Spleen (tissue), 7 donors: Measurements from ENCODE around the gene CDH15.

Experiments
- POLR2AphosphoS5 ChIP-seq, 3 donors: sonication (generic); formaldehyde crosslinking; IDR thresholded peaks; one replicate each; pipeline ENCODE4 v1.5.1; 2017; ENCODE audit warnings: antibody characterized with exemption in 3 of 3
- TF ChIP-seq, protein P1 (sequence below), 11 experiments: fragments of 200-600 bp in 7 of 11; fragments of 450-650 bp in 4 of 11; sonication (generic) in 4 of 11; IDR thresholded peaks in 8 of 11; conservative IDR thresholded peaks in 3 of 11; 1 replicate in 7 of 11; 2 replicates in 4 of 11; pipeline versions ENCODE4 v1.4.0 to v1.8.0; 2016 to 2021; ENCODE audit warnings: antibody characterized with exemption in 11 of 11, inconsistent platforms in 4 of 11, mild to moderate bottlenecking in 1 of 11
- donor health status: DM: no; HTN: no; CAD: no; lungs with moderate emphysema.
- donor health status: DM: no; HTN: no; CAD: no.
- donor health status: DM: no; HTN: no; CAD: no.

DNA sequence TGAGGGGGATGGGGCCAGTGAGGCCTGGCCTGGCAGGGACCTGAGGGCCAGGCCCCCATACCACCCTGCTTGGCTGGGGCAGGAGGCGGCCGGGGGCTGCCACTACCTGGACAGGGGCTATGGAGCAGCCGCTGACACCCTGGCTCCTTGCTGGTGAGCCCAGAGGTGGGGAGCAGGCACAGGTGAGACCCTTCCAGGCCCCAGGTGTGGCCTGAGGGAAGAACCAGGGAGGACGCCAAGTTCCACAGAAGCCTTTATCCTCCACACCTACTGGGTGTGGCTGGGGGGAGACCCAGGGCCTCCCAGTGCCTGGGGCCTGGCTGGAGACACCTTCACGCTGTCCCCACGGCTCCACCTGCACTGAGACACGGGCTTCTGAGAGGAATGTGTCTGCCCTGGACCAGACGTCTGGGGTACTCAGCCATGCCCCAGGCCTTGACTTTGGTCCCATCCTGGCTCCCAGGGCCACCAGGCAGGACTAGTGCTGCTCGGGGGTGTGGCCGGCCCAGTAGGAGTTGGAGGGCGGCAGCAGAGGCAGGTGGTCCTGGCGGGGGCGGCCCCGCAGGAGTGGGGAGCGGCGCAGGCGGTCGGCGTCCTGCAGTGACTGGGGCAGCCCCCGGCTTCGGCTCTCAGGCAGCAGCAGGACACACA, 24.1 kb downstream of the CDH15 start:
- no peak for TF ChIP-seq POLR2AphosphoS5 (IDR thresholded peaks at IDR 0.05)
- TF ChIP-seq, protein P1, sequence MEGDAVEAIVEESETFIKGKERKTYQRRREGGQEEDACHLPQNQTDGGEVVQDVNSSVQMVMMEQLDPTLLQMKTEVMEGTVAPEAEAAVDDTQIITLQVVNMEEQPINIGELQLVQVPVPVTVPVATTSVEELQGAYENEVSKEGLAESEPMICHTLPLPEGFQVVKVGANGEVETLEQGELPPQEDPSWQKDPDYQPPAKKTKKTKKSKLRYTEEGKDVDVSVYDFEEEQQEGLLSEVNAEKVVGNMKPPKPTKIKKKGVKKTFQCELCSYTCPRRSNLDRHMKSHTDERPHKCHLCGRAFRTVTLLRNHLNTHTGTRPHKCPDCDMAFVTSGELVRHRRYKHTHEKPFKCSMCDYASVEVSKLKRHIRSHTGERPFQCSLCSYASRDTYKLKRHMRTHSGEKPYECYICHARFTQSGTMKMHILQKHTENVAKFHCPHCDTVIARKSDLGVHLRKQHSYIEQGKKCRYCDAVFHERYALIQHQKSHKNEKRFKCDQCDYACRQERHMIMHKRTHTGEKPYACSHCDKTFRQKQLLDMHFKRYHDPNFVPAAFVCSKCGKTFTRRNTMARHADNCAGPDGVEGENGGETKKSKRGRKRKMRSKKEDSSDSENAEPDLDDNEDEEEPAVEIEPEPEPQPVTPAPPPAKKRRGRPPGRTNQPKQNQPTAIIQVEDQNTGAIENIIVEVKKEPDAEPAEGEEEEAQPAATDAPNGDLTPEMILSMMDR (IDR thresholded peaks at IDR 0.05 in 8 of 11, conservative IDR thresholded peaks at IDR 0.05 in 3 of 11) = no peak
